ENCODE measurements around the gene EGLN1.

DNA sequence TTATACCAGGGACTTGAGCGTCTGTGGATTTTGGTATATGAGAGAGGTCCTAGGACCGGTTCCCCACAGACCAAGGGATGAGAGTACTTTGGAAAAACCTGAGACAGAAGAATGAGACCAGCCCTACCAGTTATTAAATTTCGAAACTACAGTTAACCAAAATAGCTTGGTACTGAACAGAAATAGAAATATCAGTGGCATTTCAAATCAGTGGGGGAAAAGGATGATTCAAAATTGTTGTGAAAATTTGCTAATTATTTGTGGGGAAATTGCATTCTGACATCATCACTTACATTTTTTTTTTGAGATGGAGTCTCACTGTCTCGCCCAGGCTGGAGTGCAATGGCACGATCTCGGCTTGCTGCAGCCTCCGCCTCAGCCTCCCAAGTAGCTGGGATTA, 92.6 kb downstream of the EGLN1 start:
- TF ChIP-seq, protein P1, sequence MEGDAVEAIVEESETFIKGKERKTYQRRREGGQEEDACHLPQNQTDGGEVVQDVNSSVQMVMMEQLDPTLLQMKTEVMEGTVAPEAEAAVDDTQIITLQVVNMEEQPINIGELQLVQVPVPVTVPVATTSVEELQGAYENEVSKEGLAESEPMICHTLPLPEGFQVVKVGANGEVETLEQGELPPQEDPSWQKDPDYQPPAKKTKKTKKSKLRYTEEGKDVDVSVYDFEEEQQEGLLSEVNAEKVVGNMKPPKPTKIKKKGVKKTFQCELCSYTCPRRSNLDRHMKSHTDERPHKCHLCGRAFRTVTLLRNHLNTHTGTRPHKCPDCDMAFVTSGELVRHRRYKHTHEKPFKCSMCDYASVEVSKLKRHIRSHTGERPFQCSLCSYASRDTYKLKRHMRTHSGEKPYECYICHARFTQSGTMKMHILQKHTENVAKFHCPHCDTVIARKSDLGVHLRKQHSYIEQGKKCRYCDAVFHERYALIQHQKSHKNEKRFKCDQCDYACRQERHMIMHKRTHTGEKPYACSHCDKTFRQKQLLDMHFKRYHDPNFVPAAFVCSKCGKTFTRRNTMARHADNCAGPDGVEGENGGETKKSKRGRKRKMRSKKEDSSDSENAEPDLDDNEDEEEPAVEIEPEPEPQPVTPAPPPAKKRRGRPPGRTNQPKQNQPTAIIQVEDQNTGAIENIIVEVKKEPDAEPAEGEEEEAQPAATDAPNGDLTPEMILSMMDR (IDR thresholded peaks at IDR 0.05; ENCODE audit: low read depth, low read length), result no peak
- no peak for TF ChIP-seq POLR2A (IDR thresholded peaks at IDR 0.05; ENCODE audit: extremely low read depth, insufficient read length)
